Activated gamma-delta T cell treated with Interleukin-2 at 50 U/mL for 16 hours (primary cell): ENCODE measurements around the gene CMIP.
A peak's percentile ranks its signal among the peaks of the same experiment; 100 is the strongest.

Experiments used
- DNase-seq: peaks from one replicate; pipeline ENCODE4 v3.0.0-alpha.2; 2020

CMIP gene

GRCh38 chr16:81482329-81483063 lies 37.9 kb downstream of the CMIP start:
- no peak for DNase-seq

GRCh38 chr16:81483064-81483969 lies 38.7 kb downstream of the CMIP start:
- DNase-seq: no peak

DNA sequence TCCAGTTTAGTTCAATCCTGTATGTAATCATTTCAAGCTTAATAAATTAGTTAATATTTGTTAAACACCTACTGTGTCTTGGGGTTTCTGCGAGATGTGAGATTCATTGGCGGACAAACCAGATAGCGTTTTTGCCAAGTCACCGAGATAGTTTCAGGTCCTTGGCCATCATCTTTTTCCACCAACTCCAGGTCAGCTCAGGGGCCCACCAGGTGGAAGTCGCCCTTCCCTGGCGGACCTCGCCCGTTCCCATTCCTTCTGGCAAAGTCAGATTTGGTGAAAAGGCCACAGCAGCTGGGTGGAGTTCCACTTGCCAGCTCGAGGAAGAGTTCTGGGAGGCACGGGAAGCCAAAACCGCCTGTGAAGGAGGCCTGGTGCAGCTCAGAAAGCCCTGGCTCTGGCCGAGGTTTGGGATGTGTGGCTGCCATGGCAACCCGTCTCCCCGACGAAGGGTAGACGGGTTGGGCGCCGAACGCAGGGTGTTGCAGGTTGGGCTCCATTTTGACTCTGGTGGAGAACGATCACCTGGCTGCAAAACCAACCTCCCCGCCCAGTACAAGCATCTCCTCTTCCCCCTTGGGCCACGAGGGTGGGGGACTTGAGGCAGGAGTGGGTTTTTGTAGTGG lies 39.5 kb downstream of the CMIP start:
- no peak for DNase-seq

DNA sequence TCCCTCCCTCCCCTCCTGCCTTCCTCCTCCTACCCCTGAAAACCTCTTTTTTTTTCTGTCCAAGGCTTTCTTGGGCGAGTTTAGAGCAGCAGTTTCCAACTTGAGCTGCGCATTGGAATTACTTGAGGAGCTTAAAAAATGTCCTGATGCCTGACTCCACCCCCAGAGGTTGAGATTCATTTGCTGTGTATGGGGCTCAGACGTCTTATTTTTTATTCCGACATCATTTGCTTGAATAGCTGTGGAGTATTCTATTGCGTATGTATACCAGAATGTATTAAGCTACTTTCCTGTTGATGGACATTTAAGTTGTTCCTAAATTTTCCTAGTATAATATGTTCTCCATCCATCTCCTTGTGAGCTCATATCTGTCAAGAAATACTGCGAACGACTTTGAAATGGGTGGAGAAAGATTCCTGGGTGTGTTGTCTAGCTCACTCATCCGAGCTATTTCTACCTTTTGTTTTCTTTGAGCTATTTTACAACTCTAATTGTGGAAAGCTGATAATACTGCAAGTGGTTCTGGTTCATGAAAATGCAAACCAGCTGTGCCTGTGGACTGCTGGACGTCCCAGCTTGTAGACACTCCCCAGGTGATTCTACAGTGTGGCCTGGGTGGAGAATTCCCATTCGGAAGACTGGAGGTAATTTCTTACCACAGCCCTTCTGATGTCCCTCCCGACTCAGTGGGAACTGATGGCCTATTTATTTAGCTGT lies 40.5 kb downstream of the CMIP start:
- DNase-seq: no peak

DNA sequence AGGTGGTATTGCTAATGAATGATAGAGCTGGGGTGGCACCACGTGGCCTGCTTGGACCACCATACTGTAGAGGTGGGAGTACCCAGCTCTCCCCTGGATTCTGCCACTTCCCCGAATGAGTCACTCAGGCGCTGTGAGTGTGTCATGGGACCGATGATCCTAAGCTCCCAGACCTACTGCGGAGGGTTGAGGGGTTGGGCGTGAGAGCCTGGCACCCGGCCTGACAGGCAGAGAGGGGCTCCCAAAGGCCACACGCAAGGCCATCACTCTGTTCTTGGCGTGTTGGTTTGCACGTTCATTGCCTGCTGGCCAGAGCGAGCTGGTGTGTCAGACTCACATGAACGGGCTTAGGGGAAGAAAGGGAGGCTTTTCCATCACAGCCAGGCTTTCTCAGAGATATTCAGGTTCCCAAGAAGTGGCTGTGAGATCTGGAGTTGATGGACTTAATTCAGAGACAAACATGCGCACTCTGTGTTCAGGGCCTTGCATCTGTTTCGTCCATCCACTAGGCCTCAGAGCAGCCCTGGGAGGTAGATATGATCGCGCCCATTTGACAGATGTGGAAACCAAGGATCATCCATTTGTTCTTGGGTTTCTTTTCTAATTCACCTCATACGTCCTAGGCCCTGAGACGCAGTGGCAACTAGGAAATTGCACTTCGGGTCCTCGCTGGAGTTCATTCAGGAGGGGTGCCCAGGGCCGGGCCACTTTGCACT lies 41.4 kb downstream of the CMIP start:
- no peak for DNase-seq

- no peak for DNase-seq
Measured at GRCh38 chr16:81486540-81487061, 42.0 kb downstream of the CMIP start.

GRCh38 chr16:81487301-81487720 lies 42.7 kb downstream of the CMIP start:
- no peak for DNase-seq

- DNase-seq: no peak
Measured at GRCh38 chr16:81488687-81489411, 44.2 kb downstream of the CMIP start.

DNA sequence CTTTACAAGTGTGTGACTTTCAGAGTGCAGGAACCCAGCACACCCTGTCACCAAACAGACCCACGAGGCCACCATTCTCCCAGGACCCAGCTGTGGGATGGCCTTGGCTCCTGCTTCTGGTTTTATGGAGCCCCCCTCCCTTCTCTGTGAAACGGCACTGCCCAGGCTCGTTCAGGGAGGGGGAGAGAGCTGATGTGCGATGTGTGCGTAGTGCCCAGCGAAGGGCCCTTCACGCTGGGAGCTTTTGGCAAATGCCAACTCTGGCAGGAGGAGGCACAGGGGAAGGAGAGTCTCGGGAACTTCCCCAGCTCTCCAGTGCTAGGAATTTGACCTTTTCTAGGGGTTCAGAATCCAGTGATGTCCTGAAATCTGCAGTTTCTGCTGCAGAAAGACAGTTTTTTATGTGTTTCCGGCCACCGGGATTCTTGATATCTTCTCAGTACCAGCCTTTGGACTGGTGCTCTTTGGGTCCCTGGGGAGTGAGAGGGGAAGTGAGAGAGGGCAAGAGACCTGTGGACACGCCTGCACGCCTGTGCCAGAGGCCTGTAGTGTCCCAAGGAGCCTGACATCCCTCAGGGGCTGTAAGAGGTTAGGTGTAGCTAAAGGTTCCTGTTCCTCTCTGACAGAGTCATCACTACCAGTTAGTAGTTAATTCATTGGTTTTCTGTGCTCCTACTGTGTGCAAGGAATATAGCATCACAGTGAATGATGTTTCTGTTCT lies 45.1 kb downstream of the CMIP start:
- DNase-seq: no peak

GRCh38 chr16:81491541-81492188 lies 47.1 kb downstream of the CMIP start:
- no peak for DNase-seq

DNA sequence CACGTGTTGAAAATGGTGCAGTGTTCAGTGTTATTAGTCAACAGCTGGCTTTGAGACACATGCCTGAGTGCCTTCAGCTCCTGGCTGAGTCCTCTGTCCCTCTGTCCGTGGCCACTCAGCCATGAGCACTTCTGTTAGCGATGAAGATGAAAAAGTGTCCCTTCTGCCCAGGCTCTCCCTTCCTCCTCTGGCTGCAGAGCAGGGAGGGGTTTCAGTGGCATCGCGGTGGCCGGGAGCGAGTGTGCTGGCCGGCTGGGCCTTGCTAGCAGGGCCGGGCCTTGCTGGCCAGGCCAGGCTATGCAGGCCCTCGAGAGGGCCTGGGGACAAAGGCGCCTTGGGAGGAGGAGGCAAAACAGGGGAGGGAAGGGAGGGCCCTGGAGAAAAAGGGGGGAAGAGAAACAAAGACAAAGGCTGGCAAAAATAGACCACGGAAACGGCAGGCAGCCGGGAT lies 47.7 kb downstream of the CMIP start:
- no peak for DNase-seq

GRCh38 chr16:81492965-81493754 lies 48.6 kb downstream of the CMIP start:
- DNase-seq: no peak

DNA sequence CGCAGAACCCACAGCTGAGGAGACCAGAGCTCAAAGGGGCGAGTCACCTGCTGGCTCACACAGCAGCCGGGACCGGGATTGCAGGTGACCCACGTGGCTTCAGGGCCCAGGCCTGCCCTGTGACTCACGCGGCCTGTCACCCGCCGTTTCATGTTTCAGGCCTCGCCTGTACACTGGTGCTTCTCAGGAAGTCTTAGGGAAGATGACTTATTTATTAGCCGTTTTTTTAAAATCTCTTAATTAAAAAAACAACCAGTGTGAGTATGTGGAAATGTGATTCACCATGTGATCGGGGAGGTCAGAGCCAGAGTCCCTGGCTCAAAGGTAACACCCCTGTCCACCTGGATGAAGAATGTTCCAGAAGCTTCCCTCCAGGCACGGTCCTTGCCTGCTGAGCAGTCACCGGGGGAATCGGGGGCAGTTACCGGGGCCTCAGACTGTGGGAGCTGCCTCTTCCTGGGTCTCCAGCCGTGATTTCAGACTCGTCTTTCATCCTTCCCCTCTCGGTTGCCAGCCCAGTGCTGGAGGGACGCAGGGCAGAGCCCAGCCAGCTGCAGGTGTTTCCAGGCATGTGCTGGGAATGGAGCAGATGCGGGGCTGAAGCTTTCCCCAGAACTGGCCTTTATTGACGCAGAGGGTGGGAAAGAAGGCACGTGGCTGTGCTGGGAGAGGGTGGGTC lies 49.3 kb downstream of the CMIP start:
- peak; percentile 50 for DNase-seq

- DNase-seq: no peak
Measured at GRCh38 chr16:81494434-81494806, 49.8 kb downstream of the CMIP start.

GRCh38 chr16:81494888-81495287 lies 50.3 kb downstream of the CMIP start:
- no peak for DNase-seq

GRCh38 chr16:81495321-81496234 lies 51.0 kb downstream of the CMIP start:
- no peak for DNase-seq

DNA sequence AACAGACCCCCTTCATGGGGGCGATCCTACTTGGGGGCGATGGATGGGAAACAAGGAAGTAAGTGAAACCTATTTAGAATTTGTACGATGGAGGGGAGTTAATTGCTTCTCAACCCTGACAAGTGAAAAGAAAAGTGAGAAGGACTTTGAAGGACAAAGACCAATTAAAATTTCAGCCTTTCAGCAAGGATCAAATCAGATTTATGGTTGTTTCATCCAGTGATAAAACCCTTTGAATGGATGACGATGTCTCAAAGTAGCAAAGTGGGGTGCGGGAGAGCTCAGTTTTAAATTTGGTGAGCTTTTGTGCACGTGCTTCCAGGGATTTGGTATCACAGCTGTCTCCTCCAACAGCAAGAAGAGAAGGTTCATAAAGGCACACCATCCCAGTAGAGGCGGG lies 51.7 kb downstream of the CMIP start:
- DNase-seq: no peak
